ENCODE results near the gene DLG1.
"Not testable (repeated sequence)": the region's sequence is repeated elsewhere in the genome, so short reads cannot be mapped to it uniquely, and the experiment has no call there.

The DLG1 gene

GRCh38 chr3:197281849-197282248 lies 16.6 kb downstream of the DLG1 start:
- H3K36me3 ChIP-seq (replicated peaks; ENCODE audit: insufficient read depth, low read length), result peaks cover 9% of the 10 kb centered on the region; the same call in 1 of the 2 replicates
- no peak overlapping the region for H3K4me2 ChIP-seq (ENCODE audit: low read depth, low read length)
- H3K27me3 ChIP-seq (replicated peaks; ENCODE audit: insufficient read depth, low read length), result no peaks in the 10 kb centered on the region
- no peaks in the 10 kb centered on the region for H3K9me2 ChIP-seq (replicated peaks; ENCODE audit: insufficient read depth, low read length)
- no peaks in the 10 kb centered on the region for H3F3A ChIP-seq (ENCODE audit: insufficient read depth, low read length)
- peaks cover 59% of the 10 kb centered on the region for H3K79me2 ChIP-seq (ENCODE audit: low read length)
- no peak overlapping the region for H2AFZ ChIP-seq (ENCODE audit: low read length)
- H3K9ac ChIP-seq (ENCODE audit: low read length), result no peak overlapping the region
- H3K9me3 ChIP-seq (replicated peaks; ENCODE audit: insufficient read depth, low read length), result no peaks in the 10 kb centered on the region
- H3K4me1 ChIP-seq (ENCODE audit: low read length), result no peaks in the 10 kb centered on the region
- H4K20me1 ChIP-seq (ENCODE audit: insufficient read depth, low read length), result no peaks in the 10 kb centered on the region
- H3K27ac ChIP-seq (ENCODE audit: low read length), result no peak overlapping the region
- H3K4me3 ChIP-seq (ENCODE audit: low read length), result no peak overlapping the region
- no peak for DNase-seq
- TF ChIP-seq EZH2phosphoT487 (IDR thresholded peaks at IDR 0.05; ENCODE audit: low read length) (no peak), EZH2 (optimal IDR thresholded peaks at IDR 0.05; ENCODE audit: low read depth, low read length) (no peak)
- TF ChIP-seq, protein P1, sequence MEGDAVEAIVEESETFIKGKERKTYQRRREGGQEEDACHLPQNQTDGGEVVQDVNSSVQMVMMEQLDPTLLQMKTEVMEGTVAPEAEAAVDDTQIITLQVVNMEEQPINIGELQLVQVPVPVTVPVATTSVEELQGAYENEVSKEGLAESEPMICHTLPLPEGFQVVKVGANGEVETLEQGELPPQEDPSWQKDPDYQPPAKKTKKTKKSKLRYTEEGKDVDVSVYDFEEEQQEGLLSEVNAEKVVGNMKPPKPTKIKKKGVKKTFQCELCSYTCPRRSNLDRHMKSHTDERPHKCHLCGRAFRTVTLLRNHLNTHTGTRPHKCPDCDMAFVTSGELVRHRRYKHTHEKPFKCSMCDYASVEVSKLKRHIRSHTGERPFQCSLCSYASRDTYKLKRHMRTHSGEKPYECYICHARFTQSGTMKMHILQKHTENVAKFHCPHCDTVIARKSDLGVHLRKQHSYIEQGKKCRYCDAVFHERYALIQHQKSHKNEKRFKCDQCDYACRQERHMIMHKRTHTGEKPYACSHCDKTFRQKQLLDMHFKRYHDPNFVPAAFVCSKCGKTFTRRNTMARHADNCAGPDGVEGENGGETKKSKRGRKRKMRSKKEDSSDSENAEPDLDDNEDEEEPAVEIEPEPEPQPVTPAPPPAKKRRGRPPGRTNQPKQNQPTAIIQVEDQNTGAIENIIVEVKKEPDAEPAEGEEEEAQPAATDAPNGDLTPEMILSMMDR (IDR thresholded peaks at IDR 0.05; ENCODE audit: low read length), result no peak

DNA sequence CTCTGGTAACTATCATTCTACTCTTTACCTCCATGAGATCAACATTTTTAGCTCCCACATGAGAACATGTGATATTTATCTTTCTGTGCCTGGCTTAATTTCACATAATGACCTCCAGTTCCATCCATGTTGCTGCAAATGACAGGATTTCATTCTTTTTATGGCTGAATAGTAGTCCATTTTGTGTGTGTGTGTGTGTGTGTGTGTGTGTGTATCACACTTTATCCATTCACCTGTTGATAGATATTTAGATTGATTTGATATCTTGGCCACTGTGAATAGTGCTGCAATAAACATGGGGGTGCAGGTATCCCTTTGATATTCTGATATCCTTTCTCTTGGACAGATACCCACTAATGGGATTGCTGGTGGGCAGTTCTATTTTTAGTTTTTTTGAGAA lies 18.3 kb downstream of the DLG1 start:
- Histone ChIP-seq H3K9me2 (replicated peaks; ENCODE audit: insufficient read depth, low read length) (no peaks in the 10 kb centered on the region), H3K36me3 (replicated peaks; ENCODE audit: insufficient read depth, low read length) (peaks cover 9% of the 10 kb centered on the region; the same call in 1 of the 2 replicates), H3K27ac (ENCODE audit: low read length) (no peak overlapping the region), H4K20me1 (ENCODE audit: insufficient read depth, low read length) (no peaks in the 10 kb centered on the region), H3K9ac (ENCODE audit: low read length) (no peak overlapping the region), H3K4me1 (ENCODE audit: low read length) (no peaks in the 10 kb centered on the region), H3K79me2 (ENCODE audit: low read length) (peaks cover 55% of the 10 kb centered on the region), H3K4me3 (ENCODE audit: low read length) (no peak overlapping the region), H2AFZ (ENCODE audit: low read length) (no peak overlapping the region), H3K4me2 (ENCODE audit: low read depth, low read length) (no peak overlapping the region), H3K27me3 (replicated peaks; ENCODE audit: insufficient read depth, low read length) (no peaks in the 10 kb centered on the region), H3F3A (ENCODE audit: insufficient read depth, low read length) (no peaks in the 10 kb centered on the region), H3K9me3 (replicated peaks; ENCODE audit: insufficient read depth, low read length) (no peaks in the 10 kb centered on the region)
- DNase-seq, result no peak
- TF ChIP-seq EZH2 (optimal IDR thresholded peaks at IDR 0.05; ENCODE audit: low read depth, low read length) (no peak), EZH2phosphoT487 (IDR thresholded peaks at IDR 0.05; ENCODE audit: low read length) (no peak)
- TF ChIP-seq, protein P1 (IDR thresholded peaks at IDR 0.05; ENCODE audit: low read length), result no peak

DNA sequence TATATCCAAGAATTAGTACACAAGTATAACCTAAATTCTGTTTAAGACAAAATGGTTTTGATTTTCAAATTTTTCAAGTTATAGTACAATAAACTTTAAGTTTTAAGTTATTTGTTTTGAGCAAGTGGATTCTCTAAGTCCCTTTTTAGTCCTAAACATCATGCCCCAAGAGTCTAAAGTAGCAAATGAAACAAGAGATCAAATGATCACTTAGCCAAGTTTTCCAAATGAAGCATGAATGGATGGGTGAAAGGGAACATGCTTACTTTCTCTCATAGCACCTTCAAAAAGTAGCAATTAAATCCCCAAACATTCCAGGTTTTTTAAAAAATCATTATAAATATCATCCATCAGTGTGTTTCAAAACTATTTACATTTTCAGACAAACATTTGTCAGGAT lies 19.5 kb downstream of the DLG1 start:
- Histone ChIP-seq H3K79me2 (ENCODE audit: low read length) (peaks cover 55% of the 10 kb centered on the region), H2AFZ (ENCODE audit: low read length) (no peak overlapping the region), H3K4me3 (ENCODE audit: low read length) (no peak overlapping the region), H3K9me2 (replicated peaks; ENCODE audit: insufficient read depth, low read length) (no peaks in the 10 kb centered on the region), H3K4me1 (ENCODE audit: low read length) (no peaks in the 10 kb centered on the region), H3F3A (ENCODE audit: insufficient read depth, low read length) (no peaks in the 10 kb centered on the region), H3K27me3 (replicated peaks; ENCODE audit: insufficient read depth, low read length) (no peaks in the 10 kb centered on the region), H3K4me2 (ENCODE audit: low read depth, low read length) (no peak overlapping the region), H3K27ac (ENCODE audit: low read length) (no peak overlapping the region), H3K36me3 (replicated peaks; ENCODE audit: insufficient read depth, low read length) (peaks cover 9% of the 10 kb centered on the region; the same call in 1 of the 2 replicates), H4K20me1 (ENCODE audit: insufficient read depth, low read length) (no peaks in the 10 kb centered on the region), H3K9me3 (replicated peaks; ENCODE audit: insufficient read depth, low read length) (no peaks in the 10 kb centered on the region), H3K9ac (ENCODE audit: low read length) (no peak overlapping the region)
- DNase-seq, result no peak
- TF ChIP-seq EZH2 (optimal IDR thresholded peaks at IDR 0.05; ENCODE audit: low read depth, low read length) (no peak), EZH2phosphoT487 (IDR thresholded peaks at IDR 0.05; ENCODE audit: low read length) (no peak)
- TF ChIP-seq, protein P1 (IDR thresholded peaks at IDR 0.05; ENCODE audit: low read length), result no peak

GRCh38 chr3:197276808-197277207 lies 21.6 kb downstream of the DLG1 start:
- not testable (repeated sequence) for H3K4me3 ChIP-seq (ENCODE audit: low read length); H2AFZ ChIP-seq (ENCODE audit: low read length); H3K9me2 ChIP-seq (replicated peaks; ENCODE audit: insufficient read depth, low read length); H3K9ac ChIP-seq (ENCODE audit: low read length); H3F3A ChIP-seq (ENCODE audit: insufficient read depth, low read length); H3K4me1 ChIP-seq (ENCODE audit: low read length); H3K9me3 ChIP-seq (replicated peaks; ENCODE audit: insufficient read depth, low read length); H3K27ac ChIP-seq (ENCODE audit: low read length); H4K20me1 ChIP-seq (ENCODE audit: insufficient read depth, low read length); H3K4me2 ChIP-seq (ENCODE audit: low read depth, low read length); DNase-seq; H3K36me3 ChIP-seq (replicated peaks; ENCODE audit: insufficient read depth, low read length); H3K27me3 ChIP-seq (replicated peaks; ENCODE audit: insufficient read depth, low read length)
- peaks cover 70% of the 10 kb centered on the region for H3K79me2 ChIP-seq (ENCODE audit: low read length)

All from MM.1S (cell line).